Calu3 (cell line): Measurements from ENCODE around the gene BCAN. TPM values are rescaled to one million over a fixed set of nuclear protein-coding genes. Genes with fewer than 3 reads are reported as not detected.

ENCODE experiments used
- BruUV-seq: library from RNA; stranded (reverse); fragments of 400-500 nt; replicated peaks from 2 replicates; lab custom pipeline; 2021; lab: Mats Ljungman, UMichigan
- CTCF ChIA-PET: fragments of 300-600 bp; sonication (Branson Sonifier 250); formaldehyde crosslinking; loops from one replicate; lab custom pipeline; 2022; ENCODE audit warnings: antibody characterized with exemption; lab: Charles Lee
- DNase-seq: peaks from one replicate; pipeline ENCODE4 v3.0.0; 2022
- H3K27ac Mint-ChIP-seq: one replicate; pipeline ENCODE4 v1.8.0; 2022; ENCODE audit warnings: mixed read lengths; ENCODE audit not compliant: unreplicated experiment
- H3K27me3 Mint-ChIP-seq: one replicate; pipeline ENCODE4 v1.8.0; 2022; ENCODE audit warnings: mixed read lengths; ENCODE audit not compliant: unreplicated experiment
- H3K36me3 Mint-ChIP-seq: one replicate; pipeline ENCODE4 v1.8.0; 2022; ENCODE audit warnings: mild to moderate bottlenecking, moderate library complexity, mixed read lengths; ENCODE audit not compliant: insufficient read depth, unreplicated experiment
- H3K4me1 Mint-ChIP-seq: one replicate; pipeline ENCODE4 v1.8.0; 2022; ENCODE audit warnings: mild to moderate bottlenecking, low read depth, mixed read lengths; ENCODE audit not compliant: unreplicated experiment
- H3K4me3 Mint-ChIP-seq: one replicate; pipeline ENCODE4 v1.8.0; 2022; ENCODE audit warnings: mild to moderate bottlenecking, low read depth, moderate library complexity, mixed read lengths; ENCODE audit not compliant: unreplicated experiment
- H3K9me3 Mint-ChIP-seq: one replicate; pipeline ENCODE4 v1.8.0; 2022; ENCODE audit warnings: low read depth, mixed read lengths; ENCODE audit not compliant: unreplicated experiment
- CTCF ChIP-seq: fragments of 200-600 bp; IDR thresholded peaks from one replicate; pipeline ENCODE4 v1.8.0; 2022; ENCODE audit warnings: antibody characterized with exemption; ENCODE audit not compliant: unreplicated experiment
- intact Hi-C: fragments of 100-400 bp; cut with micrococcal nuclease; formaldehyde crosslinking; loops from one replicate; pipeline ENCODE4 v1.10.0; 2022; ENCODE audit not compliant: unreplicated experiment
- total RNA-seq: library from RNA; stranded (reverse); gene quantifications from 2 replicates; pipeline ENCODE4 v1.2.3, GENCODE V29; 2022

BCAN gene
- total RNA-seq, 1 experiment from 2014 or later, result not detected

- BruUV-seq, result no TSS peak
- no peak for TF ChIP-seq CTCF
- H3K27me3 Mint-ChIP-seq, result no peaks in the 10 kb centered on the region
- CTCF ChIA-PET, result interaction anchor here (0.9 to 3.7 kb wide), 5 partner anchors 17 to 66 kb away, joined by 3 to 45 read pairs (median 9); partner anchors contain the start of genes CRABP2 and NES
- peaks cover 76% of the 10 kb centered on the region for H3K4me1 Mint-ChIP-seq
- H3K27ac Mint-ChIP-seq, result peak overlapping the region; percentile 88
- H3K9me3 Mint-ChIP-seq, result no peaks in the 10 kb centered on the region
- peaks cover 53% of the 10 kb centered on the region for H3K36me3 Mint-ChIP-seq
- peak overlapping the region; percentile 87 for H3K4me3 Mint-ChIP-seq
- no peak for DNase-seq
- intact Hi-C loops, result no loop called here
Measured at GRCh38 chr1:156659661-156659987, 17.7 kb downstream of the BCAN start.

GRCh38 chr1:156659988-156660751, 18.3 kb downstream of the BCAN start:
- intact Hi-C loops, result loop anchor here (1.0 kb wide), 1 partner anchor 18 kb away; no protein-coding TSS in a partner anchor
- no TSS peak for BruUV-seq
- peak; percentile 99 for DNase-seq
- peak; percentile 98 for TF ChIP-seq CTCF
- peak overlapping the region; percentile 87 for H3K4me3 Mint-ChIP-seq
- no peaks in the 10 kb centered on the region for H3K9me3 Mint-ChIP-seq
- peaks cover 77% of the 10 kb centered on the region for H3K4me1 Mint-ChIP-seq
- peaks cover 53% of the 10 kb centered on the region for H3K36me3 Mint-ChIP-seq
- H3K27ac Mint-ChIP-seq, result peak overlapping the region; percentile 88
- H3K27me3 Mint-ChIP-seq, result no peaks in the 10 kb centered on the region
- CTCF ChIA-PET, result interaction anchor here (0.6 to 3.7 kb wide), 13 partner anchors 8 to 200 kb away, joined by 3 to 45 read pairs (median 7); partner anchors contain the start of genes CRABP2, HAPLN2, METTL25B and NES

- no peaks in the 10 kb centered on the region for H3K9me3 Mint-ChIP-seq
- no peak for TF ChIP-seq CTCF
- intact Hi-C loops, result loop anchor here (1.0 kb wide), 1 partner anchor 18 kb away; no protein-coding TSS in a partner anchor
- peak overlapping the region; percentile 88 for H3K27ac Mint-ChIP-seq
- H3K27me3 Mint-ChIP-seq, result no peaks in the 10 kb centered on the region
- CTCF ChIA-PET, result interaction anchor here (0.5 to 3.7 kb wide), 20 partner anchors 8 to 199 kb away, joined by 3 to 45 read pairs (median 4); partner anchors contain the start of genes CRABP2, HAPLN2, MEF2D and METTL25B
- H3K36me3 Mint-ChIP-seq, result peaks cover 51% of the 10 kb centered on the region
- peak overlapping the region; percentile 87 for H3K4me3 Mint-ChIP-seq
- TSS peak; percentile 88 for BruUV-seq
- peaks cover 77% of the 10 kb centered on the region for H3K4me1 Mint-ChIP-seq
- no peak for DNase-seq
Measured at GRCh38 chr1:156660752-156661112, 18.8 kb downstream of the BCAN start.

- H3K4me1 Mint-ChIP-seq, result peaks cover 86% of the 10 kb centered on the region
- no peaks in the 10 kb centered on the region for H3K9me3 Mint-ChIP-seq
- intact Hi-C loops, result no loop called here
- no peaks in the 10 kb centered on the region for H3K27me3 Mint-ChIP-seq
- no peak for TF ChIP-seq CTCF
- CTCF ChIA-PET, result interaction anchor here (1.0 to 3.7 kb wide), 7 partner anchors 13 to 66 kb away, joined by 3 to 45 read pairs (median 13); partner anchors contain the start of genes ISG20L2, METTL25B and NES
- peak overlapping the region; percentile 88 for H3K27ac Mint-ChIP-seq
- no TSS peak for BruUV-seq
- peak; percentile 67 for DNase-seq
- peak overlapping the region; percentile 87 for H3K4me3 Mint-ChIP-seq
- peaks cover 43% of the 10 kb centered on the region for H3K36me3 Mint-ChIP-seq
Measured at GRCh38 chr1:156662005-156662799, 20.3 kb downstream of the BCAN start.
